Measurements from ENCODE around the gene NRG3.

NRG3 gene

DNA sequence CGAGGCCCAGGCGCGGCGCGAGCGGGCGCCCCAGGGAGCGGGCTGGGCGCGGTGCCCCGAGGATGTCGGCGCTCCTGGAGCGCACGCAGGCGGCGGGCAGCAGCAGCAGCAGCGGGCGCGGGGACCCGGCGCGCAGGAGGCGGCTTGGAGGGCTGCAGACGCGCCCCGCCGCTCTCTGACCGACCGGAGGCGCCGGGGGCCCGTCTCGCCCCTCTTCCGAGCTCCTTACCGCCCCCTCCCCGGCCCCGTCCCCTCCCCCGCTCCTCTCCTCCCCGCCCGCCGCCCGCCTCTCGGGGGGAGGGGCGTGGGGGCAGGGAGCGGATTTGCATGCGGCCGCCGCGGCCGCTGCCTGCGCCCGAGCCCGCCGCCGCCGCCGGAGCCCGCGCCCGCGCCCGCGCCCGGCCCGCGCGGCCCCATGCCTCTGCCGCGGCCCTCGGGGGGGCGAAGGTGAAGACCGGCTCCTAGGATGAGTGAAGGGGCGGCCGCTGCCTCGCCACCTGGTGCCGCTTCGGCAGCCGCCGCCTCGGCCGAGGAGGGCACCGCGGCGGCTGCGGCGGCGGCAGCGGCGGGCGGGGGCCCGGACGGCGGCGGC is at the start of gene NRG3:
TSS of gene NRG3 (plus strand) at position 320 of the 592 bp plus-strand sequence.
- DNase-seq, result no peak

DNA sequence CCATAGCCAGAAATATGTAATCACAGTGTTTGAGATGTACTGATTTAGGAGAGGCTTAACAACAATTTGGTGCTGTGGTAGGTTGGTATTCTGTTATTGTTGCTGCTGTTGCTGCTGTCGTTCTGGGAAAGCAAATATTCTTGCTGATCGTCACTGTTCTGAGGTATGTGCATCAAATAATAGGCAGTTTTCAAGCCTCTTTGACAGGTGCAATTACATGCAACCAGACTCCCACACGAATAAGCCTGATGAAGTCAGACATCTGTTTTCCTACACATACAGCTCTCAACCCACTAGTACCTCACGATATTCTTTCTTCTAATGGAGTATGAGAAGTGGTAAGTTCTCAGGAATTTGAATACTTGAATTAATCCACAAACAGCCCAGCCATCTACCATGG is 46.7 kb upstream of the NRG3 start:
- no peak for DNase-seq

- no peak for DNase-seq
Observed at GRCh38 chr10:81831060-81831459, 43.9 kb upstream of the NRG3 start.

DNA sequence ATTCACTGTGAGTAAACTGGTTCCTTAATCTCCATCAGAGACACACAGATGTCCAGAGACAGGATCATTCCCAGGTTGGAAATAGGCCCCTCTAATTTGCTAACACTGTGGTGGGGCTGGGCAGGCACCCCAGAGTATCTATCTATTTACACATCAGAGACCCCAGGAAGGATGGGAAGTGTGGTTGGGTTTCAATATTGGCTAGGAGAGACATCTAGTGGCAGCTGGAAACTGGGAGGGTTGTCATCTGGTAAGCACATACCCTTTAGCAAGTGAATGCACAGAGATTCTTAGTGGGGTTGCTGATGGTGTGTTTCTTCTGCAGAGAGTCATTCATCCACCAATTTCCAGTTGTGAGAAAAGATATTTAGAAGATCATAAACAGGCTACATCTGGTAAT is 36.0 kb upstream of the NRG3 start:
- DNase-seq, result no peak

GRCh38 chr10:81843042-81843441 is 32.0 kb upstream of the NRG3 start:
- no peak for DNase-seq

DNA sequence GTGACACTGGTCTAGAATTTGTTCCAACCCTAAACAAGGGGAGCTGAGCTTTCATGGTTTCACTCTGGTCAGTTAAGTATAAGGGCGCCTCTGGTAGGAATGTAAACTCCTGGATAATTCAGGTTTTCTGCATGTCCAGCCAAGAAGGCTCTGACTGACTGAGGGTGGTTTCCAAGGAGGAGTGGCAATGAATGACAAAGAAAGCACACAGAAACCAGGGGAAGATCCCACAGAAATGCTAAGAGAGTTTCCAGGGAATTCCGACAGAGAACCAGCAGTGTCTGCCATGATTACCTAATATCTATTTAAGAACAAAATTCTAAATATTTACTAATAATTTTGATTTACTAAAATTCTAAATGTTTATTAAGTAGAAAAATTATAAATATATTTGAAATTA is 27.3 kb upstream of the NRG3 start:
- DNase-seq, result no peak

GRCh38 chr10:81848514-81848913 is 26.5 kb upstream of the NRG3 start:
- no peak for DNase-seq

DNA sequence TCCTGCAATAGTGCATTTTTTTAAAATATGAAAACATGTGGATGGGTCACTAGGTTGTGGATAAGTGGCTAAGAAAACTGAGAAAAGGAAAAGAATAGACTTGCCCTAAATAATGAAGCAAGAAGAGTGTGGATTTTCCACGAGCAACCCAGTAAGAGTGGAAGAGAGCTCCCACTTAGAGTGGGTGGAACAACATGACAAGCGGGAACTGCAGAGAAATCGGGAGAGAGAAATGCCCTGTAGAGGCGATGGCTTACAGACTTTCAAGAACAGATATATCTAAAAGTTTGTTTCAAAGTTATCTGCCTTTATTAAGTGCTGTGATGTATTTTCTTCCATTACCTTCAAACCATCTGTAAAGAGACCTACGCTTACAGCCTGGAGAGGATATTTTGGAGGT is 26.1 kb upstream of the NRG3 start:
- DNase-seq, result no peak

GRCh38 chr10:81862596-81862995 is 12.4 kb upstream of the NRG3 start:
- DNase-seq, result no peak

GRCh38 chr10:81863771-81864170 is 11.2 kb upstream of the NRG3 start:
- DNase-seq, result no peak

GRCh38 chr10:81865581-81865980 is 9.4 kb upstream of the NRG3 start:
- DNase-seq, result no peak

DNA sequence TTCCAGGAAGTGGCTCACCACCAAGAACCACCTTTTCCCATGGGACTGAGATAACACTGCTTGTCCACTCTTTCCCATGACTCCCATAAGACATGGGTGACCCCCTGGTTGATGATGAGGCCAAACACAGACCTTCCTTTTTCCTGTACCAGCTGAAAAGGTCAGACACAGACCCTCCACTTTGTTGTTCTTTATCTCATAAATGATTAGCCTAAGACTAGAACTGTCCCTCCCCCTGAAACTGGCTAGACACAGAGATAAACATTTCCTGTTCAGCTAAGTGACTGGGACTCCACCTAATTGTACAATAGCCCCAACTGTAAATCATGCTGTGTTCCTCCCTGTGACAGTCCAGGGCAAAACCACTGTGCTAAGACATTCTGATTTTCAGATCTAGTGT is 8.2 kb upstream of the NRG3 start:
- no peak for DNase-seq

DNA sequence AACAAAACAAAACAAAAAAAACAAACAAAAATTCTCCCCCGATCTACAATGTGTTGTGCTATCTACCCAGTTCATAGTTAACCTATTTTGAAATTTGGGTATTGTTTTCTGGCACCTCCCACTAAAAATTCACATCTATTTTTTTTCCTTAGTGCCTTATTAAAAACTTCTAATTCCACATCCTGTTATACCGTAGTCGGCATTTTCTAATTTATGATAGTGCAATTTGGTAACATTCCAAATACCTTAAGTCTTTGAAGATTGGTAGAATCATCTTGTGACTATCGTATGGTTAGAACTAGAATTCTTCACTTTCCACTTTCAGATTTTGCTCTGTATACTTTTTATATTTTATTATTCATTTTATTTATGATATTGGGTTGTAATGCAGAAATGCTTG is 4.5 kb upstream of the NRG3 start:
- no peak for DNase-seq

DNA sequence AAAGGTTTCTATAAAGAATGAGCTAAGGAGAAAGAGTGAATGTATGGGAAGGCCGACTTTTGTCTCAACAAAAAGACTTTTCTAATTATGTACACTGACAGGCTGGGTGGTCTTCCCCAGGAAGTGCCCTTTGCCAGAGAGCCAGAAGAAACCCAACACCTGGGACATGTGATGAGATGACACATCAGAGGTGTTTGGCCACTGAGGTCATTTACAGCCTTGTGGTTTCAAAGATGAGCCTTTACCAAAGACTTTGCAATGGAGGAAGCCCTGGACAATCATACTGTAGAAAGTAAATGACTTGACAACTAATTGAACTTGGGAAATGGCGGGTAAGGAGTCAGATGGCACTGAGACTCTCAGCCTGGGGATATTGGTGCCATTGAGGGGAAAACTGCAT is 3.4 kb upstream of the NRG3 start:
- DNase-seq, result no peak

GRCh38 chr10:81872206-81872862 is 2.7 kb upstream of the NRG3 start:
- no peak for DNase-seq

GRCh38 chr10:81873231-81873931 is 1.6 kb upstream of the NRG3 start:
- DNase-seq, result no peak

- DNase-seq, result no peak
Observed at GRCh38 chr10:81873932-81874816, 820 bp upstream of the NRG3 start.

- no peak for DNase-seq
Observed at GRCh38 chr10:81875467-81876252, 666 bp downstream of the NRG3 start.

GRCh38 chr10:81876253-81877077 is 1.5 kb downstream of the NRG3 start:
- no peak for DNase-seq

DNA sequence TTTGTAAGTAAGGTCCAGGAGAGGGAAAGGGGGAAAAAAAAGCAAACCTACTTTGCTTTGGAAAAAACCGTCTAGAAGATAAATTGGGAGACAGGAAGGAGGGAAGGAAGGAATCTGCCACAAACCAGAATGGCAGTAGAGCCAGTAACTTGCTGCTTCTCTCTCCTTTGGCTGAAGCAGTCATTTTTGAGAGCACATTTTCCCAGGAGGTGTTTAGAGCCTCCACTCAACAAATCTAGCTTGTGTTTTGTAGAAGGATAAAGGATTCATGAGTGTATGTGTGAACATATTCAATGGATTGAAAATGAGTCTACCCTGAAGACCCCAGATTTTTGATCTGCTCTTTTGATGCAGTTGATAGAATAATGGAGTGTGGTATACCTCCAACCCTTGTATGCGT is 2.6 kb downstream of the NRG3 start:
- DNase-seq, result no peak

GRCh38 chr10:81882011-81882410 is 7.0 kb downstream of the NRG3 start:
- no peak for DNase-seq

GRCh38 chr10:81884856-81885255 is 9.9 kb downstream of the NRG3 start:
- DNase-seq, result no peak
